GM19099 (cell line): ENCODE results near the gene TMED10.

Source experiments
- POLR2A ChIP-seq: IDR thresholded peaks from 3 replicates; pipeline ENCODE4 v1.6.1; 2011; ENCODE audit warnings: low read depth; ENCODE audit not compliant: insufficient read length; ENCODE audit errors: extremely low read depth

Gene TMED10

GRCh38 chr14:75151851-75152250 is 24.6 kb downstream of the TMED10 start:
- no peak for TF ChIP-seq POLR2A

GRCh38 chr14:75150150-75150549 is 26.3 kb downstream of the TMED10 start:
- no peak for TF ChIP-seq POLR2A

- no peak for TF ChIP-seq POLR2A
Measured at GRCh38 chr14:75147423-75148071, 28.9 kb downstream of the TMED10 start.

GRCh38 chr14:75144944-75145343 is 31.5 kb downstream of the TMED10 start:
- TF ChIP-seq POLR2A: no peak

- TF ChIP-seq POLR2A: no peak
Measured at GRCh38 chr14:75143761-75144527, 32.5 kb downstream of the TMED10 start.

GRCh38 chr14:75142494-75142893 is 33.9 kb downstream of the TMED10 start:
- TF ChIP-seq POLR2A: no peak

GRCh38 chr14:75141967-75142366 is 34.4 kb downstream of the TMED10 start:
- TF ChIP-seq POLR2A: no peak

- TF ChIP-seq POLR2A: no peak
Measured at GRCh38 chr14:75141062-75141461, 35.4 kb downstream of the TMED10 start.

- TF ChIP-seq POLR2A: no peak
Measured at GRCh38 chr14:75140620-75141019, 35.8 kb downstream of the TMED10 start.

GRCh38 chr14:75139185-75139584 is 37.2 kb downstream of the TMED10 start:
- no peak for TF ChIP-seq POLR2A

- TF ChIP-seq POLR2A: no peak
Measured at GRCh38 chr14:75138492-75138891, 37.9 kb downstream of the TMED10 start.

GRCh38 chr14:75134644-75135043 is 41.8 kb downstream of the TMED10 start:
- no peak for TF ChIP-seq POLR2A

GRCh38 chr14:75133597-75133996 is 42.8 kb downstream of the TMED10 start:
- TF ChIP-seq POLR2A: no peak

- TF ChIP-seq POLR2A: no peak
Measured at GRCh38 chr14:75132382-75133086, 43.9 kb downstream of the TMED10 start.

- TF ChIP-seq POLR2A: no peak
Measured at GRCh38 chr14:75128596-75128990, 47.8 kb downstream of the TMED10 start.
